Activated naive CD8-positive, alpha-beta T cell (primary cell): ENCODE measurements around the gene LDLRAD3.
A peak's percentile ranks its signal among the peaks of the same experiment; 100 is the strongest.
"Not testable (repeated sequence)": the region's sequence is repeated elsewhere in the genome, so short reads cannot be mapped to it uniquely, and the experiment has no call there.

Experiments
- H3K27ac Mint-ChIP-seq: one replicate; pipeline ENCODE4 v1.8.0; 2021; ENCODE audit warnings: mixed read lengths
- H3K27me3 Mint-ChIP-seq: one replicate; pipeline ENCODE4 v1.8.0; 2021; ENCODE audit warnings: mixed read lengths
- H3K36me3 Mint-ChIP-seq: one replicate; pipeline ENCODE4 v1.8.0; 2021; ENCODE audit warnings: mixed read lengths
- H3K4me1 Mint-ChIP-seq: one replicate; pipeline ENCODE4 v1.8.0; 2021; ENCODE audit warnings: low read depth, mixed read lengths
- H3K4me3 Mint-ChIP-seq: one replicate; pipeline ENCODE4 v1.8.0; 2021; ENCODE audit warnings: mild to moderate bottlenecking, mixed read lengths
- H3K9me3 Mint-ChIP-seq: one replicate; pipeline ENCODE4 v1.8.0; 2021; ENCODE audit warnings: low read depth, mixed read lengths

LDLRAD3 gene, protein sequence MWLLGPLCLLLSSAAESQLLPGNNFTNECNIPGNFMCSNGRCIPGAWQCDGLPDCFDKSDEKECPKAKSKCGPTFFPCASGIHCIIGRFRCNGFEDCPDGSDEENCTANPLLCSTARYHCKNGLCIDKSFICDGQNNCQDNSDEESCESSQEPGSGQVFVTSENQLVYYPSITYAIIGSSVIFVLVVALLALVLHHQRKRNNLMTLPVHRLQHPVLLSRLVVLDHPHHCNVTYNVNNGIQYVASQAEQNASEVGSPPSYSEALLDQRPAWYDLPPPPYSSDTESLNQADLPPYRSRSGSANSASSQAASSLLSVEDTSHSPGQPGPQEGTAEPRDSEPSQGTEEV

DNA sequence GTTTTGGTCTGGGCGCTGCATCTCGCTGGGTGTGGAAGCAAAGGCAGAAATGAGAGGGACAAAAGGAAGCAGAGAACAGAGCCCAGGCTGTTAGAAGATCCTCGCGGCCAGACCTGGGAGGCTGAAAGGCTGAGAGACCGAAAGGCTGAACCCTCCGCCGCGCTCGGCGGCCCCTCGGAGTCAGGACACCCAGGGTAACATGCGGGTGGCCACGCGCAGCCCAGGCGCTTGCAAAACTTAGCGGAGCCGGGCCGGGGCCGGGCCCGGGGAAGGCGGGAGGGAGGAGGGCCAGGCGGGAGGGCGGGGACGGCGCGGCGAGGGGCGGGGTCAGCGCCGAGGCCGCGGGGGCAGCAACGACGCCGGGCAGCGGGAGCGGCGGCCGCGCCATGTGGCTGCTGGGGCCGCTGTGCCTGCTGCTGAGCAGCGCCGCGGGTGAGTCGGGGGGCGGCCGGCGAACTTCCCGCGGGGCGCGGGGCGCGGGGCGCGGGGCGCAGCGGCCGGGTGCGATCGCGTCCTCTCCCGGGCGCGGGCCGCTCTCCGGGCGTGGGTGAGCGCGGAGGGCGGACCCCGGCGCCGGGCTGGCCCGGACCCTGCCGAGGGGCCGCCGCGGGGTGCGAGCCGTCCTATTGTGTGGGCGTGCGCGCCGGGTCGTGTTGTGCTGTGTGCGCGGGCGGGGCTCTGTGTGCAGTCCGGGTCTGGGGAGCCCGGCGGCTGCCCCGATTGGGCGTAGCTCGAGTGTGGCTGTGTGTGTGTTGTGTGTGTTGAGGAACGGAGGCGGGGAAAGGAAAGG, at the start of gene LDLRAD3:
LDLRAD3 (plus strand) TSS at position 350 of the 790 bp plus-strand sequence; CDS start at position 387, 37 bp downstream.
- no peaks in the 10 kb centered on the region for H3K36me3 Mint-ChIP-seq
- no peaks in the 10 kb centered on the region for H3K9me3 Mint-ChIP-seq
- peaks cover 31% of the 10 kb centered on the region for H3K27me3 Mint-ChIP-seq
- H3K4me3 Mint-ChIP-seq = peak within 1 kb of the TSS; percentile 91
- no peak within 1 kb of the TSS for H3K27ac Mint-ChIP-seq
- peaks cover 5% of the 10 kb centered on the region for H3K4me1 Mint-ChIP-seq

- peaks cover 3% of the 10 kb centered on the region for H3K36me3 Mint-ChIP-seq
- peaks cover 10% of the 10 kb centered on the region for H3K27me3 Mint-ChIP-seq
- peaks cover 11% of the 10 kb centered on the region for H3K9me3 Mint-ChIP-seq
- no peak overlapping the region for H3K27ac Mint-ChIP-seq
- H3K4me1 Mint-ChIP-seq = no peaks in the 10 kb centered on the region
- H3K4me3 Mint-ChIP-seq = no peak overlapping the region
Observed at GRCh38 chr11:35897019-35897418, 46.8 kb upstream of the LDLRAD3 start.

DNA sequence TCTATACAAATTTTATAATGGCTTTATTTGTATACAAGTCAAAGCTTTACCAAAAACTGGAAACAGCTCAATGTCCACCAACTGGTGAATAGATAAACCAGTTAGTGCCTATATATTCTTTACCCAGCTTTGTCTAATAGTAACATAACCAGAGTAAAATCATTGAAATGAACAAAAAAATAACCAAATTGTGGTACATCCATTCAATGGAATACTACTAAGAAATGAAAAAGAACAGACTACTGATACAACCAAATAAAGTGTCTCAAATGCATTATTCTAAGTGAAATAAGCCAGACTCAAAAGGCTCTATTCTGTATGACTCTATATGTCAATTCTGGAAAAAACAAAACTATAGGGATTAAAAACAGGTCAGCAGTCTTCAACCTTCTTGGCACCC, 40.9 kb upstream of the LDLRAD3 start:
- Mint-ChIP-seq H3K27me3 (peaks cover 7% of the 10 kb centered on the region), H3K27ac (no peak overlapping the region), H3K4me1 (no peaks in the 10 kb centered on the region), H3K4me3 (no peak overlapping the region), H3K9me3 (peaks cover 22% of the 10 kb centered on the region), H3K36me3 (peaks cover 7% of the 10 kb centered on the region)

- Mint-ChIP-seq H3K9me3 (peaks cover 22% of the 10 kb centered on the region), H3K36me3 (peaks cover 7% of the 10 kb centered on the region), H3K4me1 (no peaks in the 10 kb centered on the region), H3K27ac (no peak overlapping the region), H3K27me3 (peaks cover 6% of the 10 kb centered on the region), H3K4me3 (no peak overlapping the region)
Observed at GRCh38 chr11:35905646-35906276, 38.1 kb upstream of the LDLRAD3 start.

DNA sequence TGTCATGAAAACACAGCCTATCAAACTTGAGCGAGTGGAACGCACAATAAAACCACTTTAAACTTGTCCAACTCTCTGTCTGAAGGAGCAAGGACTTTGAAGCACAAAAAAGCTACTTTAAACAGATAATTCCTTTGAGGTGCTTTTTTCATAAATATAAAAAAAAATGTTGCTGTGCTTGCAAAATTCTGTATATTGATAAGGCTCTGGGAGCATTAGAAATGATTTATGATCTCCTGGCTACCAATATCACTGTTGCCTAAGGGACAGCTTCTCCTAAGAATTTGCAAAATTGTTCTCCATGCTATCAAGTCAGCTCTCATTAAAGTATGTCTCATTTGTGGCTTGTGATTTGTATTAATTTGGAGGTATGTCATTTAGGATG, 37.6 kb upstream of the LDLRAD3 start:
- H3K27ac Mint-ChIP-seq = no peak overlapping the region
- H3K9me3 Mint-ChIP-seq = peaks cover 18% of the 10 kb centered on the region
- peaks cover 7% of the 10 kb centered on the region for H3K27me3 Mint-ChIP-seq

GRCh38 chr11:35906681-35907080, 37.2 kb upstream of the LDLRAD3 start:
- H3K36me3 Mint-ChIP-seq = peaks cover 7% of the 10 kb centered on the region
- no peaks in the 10 kb centered on the region for H3K4me1 Mint-ChIP-seq
- H3K9me3 Mint-ChIP-seq = peaks cover 14% of the 10 kb centered on the region
- no peak overlapping the region for H3K27ac Mint-ChIP-seq
- H3K27me3 Mint-ChIP-seq = peaks cover 11% of the 10 kb centered on the region
- H3K4me3 Mint-ChIP-seq = no peak overlapping the region

More for the DNA sequence above, 37.6 kb upstream of the LDLRAD3 start:
- H3K36me3 Mint-ChIP-seq = peaks cover 7% of the 10 kb centered on the region
- no peaks in the 10 kb centered on the region for H3K4me1 Mint-ChIP-seq
- no peak overlapping the region for H3K4me3 Mint-ChIP-seq

DNA sequence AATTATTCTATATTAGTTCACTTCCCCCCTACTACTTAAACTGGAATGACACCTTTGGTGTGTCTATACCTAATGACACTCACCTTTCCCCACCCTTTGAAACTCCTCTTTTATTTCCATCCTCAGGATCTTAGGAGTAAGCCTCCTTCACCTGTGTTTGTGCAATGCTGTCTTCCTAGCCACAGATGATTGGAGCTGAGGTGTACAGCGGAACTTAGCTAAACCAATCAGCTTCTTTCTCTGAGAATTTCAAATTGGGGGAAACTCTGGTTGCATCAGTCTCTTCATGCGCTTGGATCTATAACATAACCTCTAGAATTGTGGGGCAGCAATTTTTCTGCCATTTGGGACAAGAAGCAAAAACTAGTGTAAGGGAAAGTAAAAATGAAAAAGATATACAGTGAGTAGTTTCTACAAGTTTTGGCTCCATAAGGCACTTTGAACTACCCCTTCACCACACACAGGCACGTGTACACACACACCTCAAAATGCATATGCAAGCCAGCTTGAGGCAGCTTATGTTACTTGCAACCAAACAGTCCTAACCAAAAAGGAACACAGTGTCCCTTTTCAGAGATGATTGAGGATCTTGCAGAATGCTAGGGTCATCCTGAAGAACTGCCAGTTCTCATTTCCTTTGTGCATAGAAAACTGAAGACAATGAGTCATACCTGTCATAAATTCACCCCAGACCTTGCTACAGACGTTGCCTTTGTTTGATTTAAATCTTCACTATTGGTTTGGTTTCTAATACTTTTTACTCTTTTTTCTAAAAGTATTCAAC, 36.0 kb upstream of the LDLRAD3 start:
- Mint-ChIP-seq H3K9me3 (peaks cover 7% of the 10 kb centered on the region), H3K36me3 (peaks cover under 1% of the 10 kb centered on the region), H3K4me1 (no peaks in the 10 kb centered on the region), H3K27ac (no peak overlapping the region), H3K4me3 (no peak overlapping the region), H3K27me3 (peaks cover 11% of the 10 kb centered on the region)

- not testable (repeated sequence) for H3K36me3 Mint-ChIP-seq, H3K4me3 Mint-ChIP-seq, H3K9me3 Mint-ChIP-seq, H3K27ac Mint-ChIP-seq, H3K4me1 Mint-ChIP-seq
- H3K27me3 Mint-ChIP-seq = peaks cover 10% of the 10 kb centered on the region
Observed at GRCh38 chr11:35908432-35908771, 35.5 kb upstream of the LDLRAD3 start.

DNA sequence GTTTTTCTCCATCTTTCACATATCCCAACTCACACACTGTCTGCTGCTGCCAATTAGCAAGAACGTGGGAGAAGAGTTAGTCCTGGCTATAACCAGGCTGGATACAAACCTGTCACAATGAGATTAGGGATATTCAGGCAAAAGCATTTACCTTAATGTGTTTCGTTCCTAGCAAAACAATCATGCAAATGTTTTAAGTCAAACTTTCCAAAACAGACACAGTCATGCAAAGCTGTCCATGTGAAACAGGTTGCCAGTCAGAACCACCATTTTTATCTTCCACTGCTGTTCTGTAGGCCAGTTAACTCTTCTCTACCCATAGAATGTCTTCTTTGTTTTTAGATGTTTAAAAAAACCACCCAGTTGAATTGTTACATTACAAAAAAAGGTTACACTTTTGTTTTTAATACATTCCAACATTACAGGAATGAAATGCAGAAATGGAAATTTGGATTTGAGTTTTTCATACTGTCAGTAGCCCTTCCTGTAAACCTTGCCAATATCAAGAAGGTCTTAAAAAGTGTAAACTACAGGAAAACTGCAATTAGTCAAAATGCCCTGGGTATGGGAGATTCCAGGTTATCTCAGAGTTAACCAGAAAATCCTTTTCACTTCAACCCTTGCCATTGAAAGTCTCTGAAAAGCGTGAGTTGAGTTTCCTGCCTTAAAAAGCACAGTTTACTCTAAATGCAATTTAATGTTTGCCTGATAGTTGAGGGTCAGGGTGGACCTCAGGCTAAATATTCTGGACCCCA, 34.2 kb upstream of the LDLRAD3 start:
- Mint-ChIP-seq H3K9me3 (peaks cover 5% of the 10 kb centered on the region), H3K27me3 (peaks cover 6% of the 10 kb centered on the region), H3K4me1 (no peaks in the 10 kb centered on the region), H3K27ac (no peak overlapping the region), H3K36me3 (no peaks in the 10 kb centered on the region), H3K4me3 (no peak overlapping the region)

- Mint-ChIP-seq H3K36me3 (no peaks in the 10 kb centered on the region), H3K9me3 (peaks cover 5% of the 10 kb centered on the region), H3K27me3 (peaks cover 8% of the 10 kb centered on the region), H3K4me1 (no peaks in the 10 kb centered on the region), H3K4me3 (no peak overlapping the region), H3K27ac (no peak overlapping the region)
Observed at GRCh38 chr11:35911013-35911412, 32.8 kb upstream of the LDLRAD3 start.

GRCh38 chr11:35911616-35912165, 32.2 kb upstream of the LDLRAD3 start:
- H3K27me3 Mint-ChIP-seq = peaks cover 10% of the 10 kb centered on the region
- no peak overlapping the region for H3K4me3 Mint-ChIP-seq
- H3K27ac Mint-ChIP-seq = no peak overlapping the region
- H3K4me1 Mint-ChIP-seq = no peaks in the 10 kb centered on the region
- H3K36me3 Mint-ChIP-seq = no peaks in the 10 kb centered on the region
- peaks cover 2% of the 10 kb centered on the region for H3K9me3 Mint-ChIP-seq

DNA sequence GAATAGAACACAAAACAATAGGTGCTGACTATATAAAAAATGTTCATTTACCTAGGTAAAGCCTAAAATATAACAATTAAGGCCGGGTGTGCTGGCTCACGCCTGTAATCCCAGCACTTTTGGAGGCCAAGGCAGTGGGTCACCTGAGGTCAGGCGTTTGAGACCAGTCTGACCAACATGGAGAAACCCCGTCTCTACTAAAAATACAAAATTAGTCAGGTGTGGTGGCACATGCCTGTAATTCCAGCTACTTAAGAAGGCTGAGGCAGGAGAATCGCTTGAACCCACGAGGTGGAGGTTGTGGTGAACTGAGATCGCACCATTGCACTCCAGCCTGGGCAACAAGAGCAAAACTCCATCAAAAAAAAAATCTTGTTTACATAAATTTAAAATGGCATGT, 31.4 kb upstream of the LDLRAD3 start:
- H3K36me3 Mint-ChIP-seq, H3K27me3 Mint-ChIP-seq, H3K27ac Mint-ChIP-seq, H3K4me1 Mint-ChIP-seq, H3K9me3 Mint-ChIP-seq, H3K4me3 Mint-ChIP-seq: not testable (repeated sequence)

DNA sequence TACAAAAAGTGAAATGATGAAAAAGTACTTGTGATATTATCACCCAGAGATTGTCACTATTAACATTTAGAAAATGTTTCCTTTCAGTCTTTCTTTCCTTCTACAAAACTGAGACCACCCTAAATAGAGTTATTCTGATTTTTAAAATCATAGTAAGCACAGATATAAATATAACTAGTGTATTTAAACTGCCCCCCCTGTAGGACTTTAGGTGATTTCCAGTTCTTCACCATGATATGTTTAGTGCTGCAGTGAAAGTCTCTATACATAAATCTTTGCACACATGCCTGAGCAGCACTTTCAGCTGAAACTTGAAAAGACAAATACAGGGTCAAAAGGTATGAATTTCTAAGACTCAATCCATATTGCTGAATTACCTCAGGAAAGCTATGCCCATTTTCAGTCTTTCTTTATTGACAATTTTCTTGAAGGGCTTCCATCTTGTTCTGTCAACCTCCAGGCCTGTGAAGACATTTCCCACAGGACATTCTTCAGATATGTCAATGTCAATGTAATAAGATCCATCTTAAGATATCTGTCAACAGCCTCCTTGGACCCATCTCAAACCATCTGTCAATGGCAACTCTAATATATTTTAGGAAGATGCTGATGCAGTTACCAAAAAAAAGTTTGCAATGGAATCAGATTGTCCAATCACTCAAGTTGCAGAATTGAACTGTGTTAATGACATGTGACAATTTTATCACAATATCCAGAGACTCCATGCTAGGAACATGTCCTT, 30.8 kb upstream of the LDLRAD3 start:
- Mint-ChIP-seq H3K36me3 (no peaks in the 10 kb centered on the region), H3K9me3 (no peaks in the 10 kb centered on the region), H3K27ac (no peak overlapping the region), H3K27me3 (peaks cover 10% of the 10 kb centered on the region), H3K4me3 (no peak overlapping the region), H3K4me1 (no peaks in the 10 kb centered on the region)
